Endothelial cell (in vitro differentiated cells): Measurements from ENCODE around the gene ITGAD. TPM values are rescaled to one million over a fixed set of nuclear protein-coding genes. Genes with fewer than 3 reads are reported as not detected.

ENCODE experiments used
- DNase-seq: peaks from one replicate; pipeline ENCODE4 v3.0.0; 2021; ENCODE audit warnings: low spot score
- H3K27ac Mint-ChIP-seq: one replicate; pipeline ENCODE4 v1.8.0; 2021; ENCODE audit warnings: mixed read lengths, inconsistent platforms; ENCODE audit not compliant: unreplicated experiment
- H3K27me3 Mint-ChIP-seq: one replicate; pipeline ENCODE4 v1.8.0; 2021; ENCODE audit warnings: mild to moderate bottlenecking, moderate library complexity, mixed read lengths, inconsistent platforms; ENCODE audit not compliant: unreplicated experiment
- H3K36me3 Mint-ChIP-seq: one replicate; pipeline ENCODE4 v1.8.0; 2021; ENCODE audit warnings: mild to moderate bottlenecking, low read depth, mixed read lengths, inconsistent platforms; ENCODE audit not compliant: unreplicated experiment
- H3K4me1 Mint-ChIP-seq: one replicate; pipeline ENCODE4 v1.8.0; 2021; ENCODE audit warnings: mild to moderate bottlenecking, mixed read lengths, inconsistent platforms; ENCODE audit not compliant: unreplicated experiment
- H3K4me3 Mint-ChIP-seq: one replicate; pipeline ENCODE4 v1.8.0; 2021; ENCODE audit warnings: mild to moderate bottlenecking, mixed read lengths, inconsistent platforms; ENCODE audit not compliant: unreplicated experiment
- H3K9me3 Mint-ChIP-seq: one replicate; pipeline ENCODE4 v1.8.0; 2021; ENCODE audit warnings: mixed read lengths, inconsistent platforms; ENCODE audit not compliant: unreplicated experiment
- total RNA-seq: library from RNA; stranded (reverse); fragmentation: NEBNext Ultra II Directional; extraction: Animal tissue kit (Norgen Biotek cat#: 25700); gene quantifications from one replicate; pipeline ENCODE4 v1.2.1, GENCODE V29; 2021; ENCODE audit not compliant: unreplicated experiment
- TF ChIP-seq, protein P1 (sequence below): fragments of 200-600 bp; sonication (generic); IDR thresholded peaks from one replicate; pipeline ENCODE4 v1.5.0; 2021; ENCODE audit warnings: antibody characterized with exemption; ENCODE audit not compliant: unreplicated experiment

ITGAD gene
- total RNA-seq, 1 donor from 2014 or later = not detected

DNA sequence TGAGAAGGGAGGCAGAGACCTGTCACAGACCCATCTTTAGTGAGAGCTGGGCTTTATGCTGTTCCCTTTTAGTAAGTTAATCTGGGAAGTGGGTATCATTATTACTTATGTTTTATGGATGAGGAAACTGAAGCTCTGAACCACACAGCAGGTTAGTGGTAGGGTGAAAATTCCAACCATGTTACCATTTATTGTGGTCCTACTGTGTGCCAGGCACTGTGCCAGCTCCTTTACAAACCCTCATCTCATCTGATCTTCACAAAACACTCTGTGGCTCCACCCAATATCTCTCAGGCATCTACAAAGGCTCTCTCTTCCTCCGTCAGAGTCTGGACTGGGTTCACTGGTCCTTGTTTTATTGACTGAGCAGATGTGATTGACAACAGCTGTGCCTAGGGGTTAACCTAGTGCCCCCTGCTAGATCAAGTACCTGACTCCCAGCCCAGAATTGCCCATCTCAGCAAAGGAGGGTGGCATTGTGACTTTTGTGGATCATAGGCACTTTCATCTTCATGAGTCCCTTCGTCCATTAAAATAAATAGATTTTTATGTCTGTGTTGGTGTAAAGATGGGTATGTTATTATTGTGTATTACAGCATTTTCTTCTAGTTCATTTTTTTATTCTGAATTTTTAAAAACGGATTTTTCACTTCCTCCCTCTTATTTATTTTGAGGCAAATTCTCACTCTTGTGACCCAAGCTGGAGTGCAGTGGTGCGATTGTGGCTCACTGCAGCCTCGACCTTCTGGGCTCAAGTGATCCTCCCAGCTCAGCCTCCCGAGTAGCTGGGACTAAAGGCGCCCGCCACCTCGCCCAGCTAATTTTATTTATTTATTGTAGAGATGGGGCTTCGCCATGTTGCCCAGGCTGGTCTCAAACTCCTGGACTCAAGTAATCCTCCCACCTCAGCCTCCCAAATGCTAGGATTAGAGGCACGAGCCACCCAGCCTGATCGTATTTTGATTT is 81.9 kb downstream of the ITGAD start:
- no peak for DNase-seq

DNA sequence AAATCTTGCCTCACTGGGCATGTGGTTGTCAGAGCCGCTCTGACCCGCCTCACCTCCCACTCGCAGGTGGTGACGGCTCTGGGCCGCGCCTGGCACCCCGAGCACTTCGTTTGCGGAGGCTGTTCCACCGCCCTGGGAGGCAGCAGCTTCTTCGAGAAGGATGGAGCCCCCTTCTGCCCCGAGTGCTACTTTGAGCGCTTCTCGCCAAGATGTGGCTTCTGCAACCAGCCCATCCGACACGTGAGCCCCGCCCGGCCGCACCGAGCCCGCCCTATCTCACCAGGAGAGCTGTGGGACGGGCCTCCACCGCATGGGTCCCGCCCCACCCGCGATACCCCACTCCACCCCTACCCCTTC is 82.8 kb downstream of the ITGAD start:
- Mint-ChIP-seq H3K4me3 (peak overlapping the region; percentile 82), H3K27me3 (peaks cover 19% of the 10 kb centered on the region)

More for the DNA sequence above, 81.9 kb downstream of the ITGAD start:
- peaks cover 19% of the 10 kb centered on the region for H3K27me3 Mint-ChIP-seq
- no peaks in the 10 kb centered on the region for H3K9me3 Mint-ChIP-seq
- no peak overlapping the region for H3K27ac Mint-ChIP-seq
- H3K36me3 Mint-ChIP-seq = peaks cover 24% of the 10 kb centered on the region
- peaks cover 14% of the 10 kb centered on the region for H3K4me1 Mint-ChIP-seq
- TF ChIP-seq, protein P1, sequence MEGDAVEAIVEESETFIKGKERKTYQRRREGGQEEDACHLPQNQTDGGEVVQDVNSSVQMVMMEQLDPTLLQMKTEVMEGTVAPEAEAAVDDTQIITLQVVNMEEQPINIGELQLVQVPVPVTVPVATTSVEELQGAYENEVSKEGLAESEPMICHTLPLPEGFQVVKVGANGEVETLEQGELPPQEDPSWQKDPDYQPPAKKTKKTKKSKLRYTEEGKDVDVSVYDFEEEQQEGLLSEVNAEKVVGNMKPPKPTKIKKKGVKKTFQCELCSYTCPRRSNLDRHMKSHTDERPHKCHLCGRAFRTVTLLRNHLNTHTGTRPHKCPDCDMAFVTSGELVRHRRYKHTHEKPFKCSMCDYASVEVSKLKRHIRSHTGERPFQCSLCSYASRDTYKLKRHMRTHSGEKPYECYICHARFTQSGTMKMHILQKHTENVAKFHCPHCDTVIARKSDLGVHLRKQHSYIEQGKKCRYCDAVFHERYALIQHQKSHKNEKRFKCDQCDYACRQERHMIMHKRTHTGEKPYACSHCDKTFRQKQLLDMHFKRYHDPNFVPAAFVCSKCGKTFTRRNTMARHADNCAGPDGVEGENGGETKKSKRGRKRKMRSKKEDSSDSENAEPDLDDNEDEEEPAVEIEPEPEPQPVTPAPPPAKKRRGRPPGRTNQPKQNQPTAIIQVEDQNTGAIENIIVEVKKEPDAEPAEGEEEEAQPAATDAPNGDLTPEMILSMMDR = no peak
- H3K4me3 Mint-ChIP-seq = peak overlapping the region; percentile 47

More for the DNA sequence above, 82.8 kb downstream of the ITGAD start:
- no peaks in the 10 kb centered on the region for H3K9me3 Mint-ChIP-seq
- DNase-seq = no peak
- peaks cover 20% of the 10 kb centered on the region for H3K36me3 Mint-ChIP-seq
- no peak overlapping the region for H3K27ac Mint-ChIP-seq
- TF ChIP-seq, protein P1 = no peak
- peaks cover 16% of the 10 kb centered on the region for H3K4me1 Mint-ChIP-seq

Other genes with a start within 250 kb of the ITGAD start
- 0.74 TPM for gene PRSS36, start 243.3 kb upstream of the ITGAD start, total RNA-seq
- gene FUS, start 213.2 kb upstream of the ITGAD start, total RNA-seq = 590 TPM
- gene PYCARD, start 190.6 kb upstream of the ITGAD start, total RNA-seq = 35.6 TPM
- 0.18 TPM for gene TRIM72, start 179.2 kb upstream of the ITGAD start, total RNA-seq
- not detected for gene PYDC1, start 176.2 kb upstream of the ITGAD start, total RNA-seq
- gene ITGAM, start 133.4 kb upstream of the ITGAD start, total RNA-seq = 0.74 TPM
- not detected for gene ITGAX, start 38.2 kb upstream of the ITGAD start, total RNA-seq
- gene COX6A2, start 35.0 kb downstream of the ITGAD start, total RNA-seq = not detected
- gene ZNF843, start 49.5 kb downstream of the ITGAD start, total RNA-seq = 2.5 TPM
- gene ARMC5, start 66.2 kb downstream of the ITGAD start, total RNA-seq = 15.9 TPM
- 42.5 TPM for gene TGFB1I1, start 78.8 kb downstream of the ITGAD start, total RNA-seq
- gene SLC5A2, start 89.8 kb downstream of the ITGAD start, total RNA-seq = not detected
- 54.2 TPM for gene RUSF1, start 115.1 kb downstream of the ITGAD start, total RNA-seq
- gene AHSP, start 134.6 kb downstream of the ITGAD start, total RNA-seq = not detected